ENCODE data around the gene PRDM16. TPM values are rescaled to one million over a fixed set of nuclear protein-coding genes. Genes with fewer than 3 reads are reported as not detected.

PRDM16 gene
- total RNA-seq, 1 donor from 2014 or later: 12.9 TPM

DNA sequence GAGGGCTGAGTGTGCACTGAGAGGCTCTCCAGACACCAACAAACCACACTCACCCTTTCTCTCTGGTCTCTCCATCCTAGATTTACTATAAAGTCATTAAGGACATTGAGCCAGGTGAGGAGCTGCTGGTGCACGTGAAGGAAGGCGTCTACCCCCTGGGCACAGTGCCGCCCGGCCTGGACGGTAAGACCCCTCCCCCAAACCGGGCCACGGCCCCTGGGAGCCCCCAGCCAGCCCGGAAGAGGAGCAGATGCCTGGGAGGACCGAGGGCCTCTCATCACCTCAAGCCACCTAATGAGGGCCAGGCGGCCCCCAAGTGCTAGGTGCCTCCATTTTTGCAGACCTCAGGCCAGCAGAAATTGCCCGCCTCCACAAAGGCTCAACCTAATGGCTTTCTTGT is 327.4 kb downstream of the PRDM16 start:
- intact Hi-C loops (cut with DNase I): no loop called here
- DNase-seq (ENCODE audit: low spot score): no peak

DNA sequence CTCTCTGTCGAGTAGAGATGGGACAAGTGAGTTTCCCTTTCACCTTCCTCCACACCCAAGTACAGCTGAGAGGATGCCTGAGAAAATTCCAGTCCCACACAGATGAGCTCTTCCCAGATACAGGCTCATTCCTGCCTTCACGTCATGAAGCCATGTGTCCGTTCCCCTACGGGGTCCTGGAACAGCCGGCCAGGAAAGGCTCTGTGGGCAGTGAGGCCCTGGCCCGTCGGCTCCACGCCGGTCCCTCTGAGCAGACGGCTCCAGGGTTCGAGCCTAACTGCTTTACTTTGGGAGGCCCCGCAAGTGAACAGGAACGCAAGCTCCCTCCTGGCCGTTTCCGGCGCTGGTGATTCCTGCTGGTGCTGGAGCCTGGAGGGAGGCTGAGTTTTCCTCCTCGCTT is 328.3 kb downstream of the PRDM16 start:
- DNase-seq (ENCODE audit: low spot score): no peak
- intact Hi-C loops (cut with DNase I): no loop called here

DNA sequence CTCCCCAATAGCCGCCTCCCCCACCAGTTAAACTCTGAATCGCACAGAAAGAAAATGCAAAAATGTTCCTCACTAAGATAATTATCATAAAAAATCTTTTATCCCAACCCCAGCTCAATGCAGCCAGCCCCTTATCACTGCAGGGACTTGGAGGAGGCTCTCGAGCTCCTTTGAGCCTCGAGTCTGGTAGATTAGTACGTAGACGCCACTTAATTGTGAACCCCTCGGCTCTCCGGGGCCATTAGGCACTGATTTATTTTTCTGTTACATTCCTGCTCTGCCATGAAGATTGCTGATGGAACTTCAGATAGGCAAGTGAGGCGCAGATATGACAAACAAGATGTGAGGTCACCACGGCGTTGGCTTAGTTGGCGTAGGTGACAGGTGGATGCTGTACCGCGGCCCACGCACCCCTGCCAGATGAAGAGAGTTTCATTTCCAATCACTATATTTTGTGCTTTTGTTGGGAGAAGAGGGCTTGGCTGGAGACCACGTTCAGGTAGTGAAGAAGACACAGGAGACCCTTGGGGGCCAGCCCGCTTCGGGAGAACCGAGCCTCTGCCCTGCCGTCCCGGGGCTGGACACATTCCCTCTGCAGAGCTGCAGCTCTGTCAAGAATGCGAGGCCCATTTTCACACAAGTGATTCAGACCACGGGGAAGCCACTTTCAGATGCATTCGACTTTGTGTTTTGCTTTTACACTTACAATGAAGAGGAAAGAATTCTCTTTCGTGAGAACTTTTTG is 329.6 kb downstream of the PRDM16 start:
- no peak for DNase-seq (ENCODE audit: low spot score)
- intact Hi-C loops (cut with DNase I): no loop called here

DNA sequence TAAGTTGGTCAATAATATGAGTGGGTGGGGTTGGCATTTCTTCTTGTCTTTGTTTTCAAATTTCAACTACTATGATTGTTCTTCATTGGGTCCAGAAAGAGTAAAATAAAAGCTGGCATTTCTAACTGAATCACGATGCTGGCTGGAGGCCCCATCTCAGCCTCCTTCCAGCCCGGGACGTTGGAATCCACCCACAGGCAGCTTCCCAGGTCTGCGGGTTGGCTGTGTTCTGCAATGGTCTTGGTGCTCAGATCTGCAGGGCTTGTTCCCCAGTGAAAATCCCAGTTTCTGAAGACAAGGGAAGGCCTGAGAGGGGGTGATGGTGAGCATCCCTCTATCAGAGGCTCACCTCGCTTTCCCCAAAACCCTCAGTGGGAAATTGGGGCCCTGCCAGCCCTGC is 330.7 kb downstream of the PRDM16 start:
- DNase-seq (ENCODE audit: low spot score): no peak
- intact Hi-C loops (cut with DNase I): no loop called here

DNA sequence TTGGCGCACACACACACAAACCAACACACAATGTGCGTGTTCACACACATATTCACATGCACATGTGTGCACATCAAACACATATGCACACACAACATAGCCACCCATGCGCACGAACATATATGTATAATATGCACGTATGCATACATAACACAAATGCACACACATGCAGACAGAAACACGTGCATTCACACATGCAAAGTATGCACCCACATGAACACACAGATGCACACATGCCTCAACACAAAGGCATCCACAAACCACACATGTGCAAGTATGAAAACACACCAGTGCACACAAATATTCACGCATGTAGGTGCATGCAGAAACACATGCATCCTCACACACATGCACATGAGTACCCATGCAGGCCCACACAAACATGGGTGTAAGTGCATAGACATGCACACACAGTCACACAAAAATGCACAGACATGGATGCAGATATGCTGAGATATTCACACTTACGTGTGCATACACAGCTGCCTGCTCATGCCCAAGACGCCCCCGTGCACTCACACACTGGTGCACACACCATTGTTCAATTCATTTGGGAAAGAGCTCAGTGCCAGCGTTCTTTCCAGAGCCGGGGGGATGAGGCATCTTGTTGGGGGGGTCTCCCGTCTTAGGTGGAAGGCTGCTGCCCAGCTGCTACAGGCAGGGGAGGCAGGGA is 332.7 kb downstream of the PRDM16 start:
- DNase-seq (ENCODE audit: low spot score): no peak
- intact Hi-C loops (cut with DNase I): no loop called here

DNA sequence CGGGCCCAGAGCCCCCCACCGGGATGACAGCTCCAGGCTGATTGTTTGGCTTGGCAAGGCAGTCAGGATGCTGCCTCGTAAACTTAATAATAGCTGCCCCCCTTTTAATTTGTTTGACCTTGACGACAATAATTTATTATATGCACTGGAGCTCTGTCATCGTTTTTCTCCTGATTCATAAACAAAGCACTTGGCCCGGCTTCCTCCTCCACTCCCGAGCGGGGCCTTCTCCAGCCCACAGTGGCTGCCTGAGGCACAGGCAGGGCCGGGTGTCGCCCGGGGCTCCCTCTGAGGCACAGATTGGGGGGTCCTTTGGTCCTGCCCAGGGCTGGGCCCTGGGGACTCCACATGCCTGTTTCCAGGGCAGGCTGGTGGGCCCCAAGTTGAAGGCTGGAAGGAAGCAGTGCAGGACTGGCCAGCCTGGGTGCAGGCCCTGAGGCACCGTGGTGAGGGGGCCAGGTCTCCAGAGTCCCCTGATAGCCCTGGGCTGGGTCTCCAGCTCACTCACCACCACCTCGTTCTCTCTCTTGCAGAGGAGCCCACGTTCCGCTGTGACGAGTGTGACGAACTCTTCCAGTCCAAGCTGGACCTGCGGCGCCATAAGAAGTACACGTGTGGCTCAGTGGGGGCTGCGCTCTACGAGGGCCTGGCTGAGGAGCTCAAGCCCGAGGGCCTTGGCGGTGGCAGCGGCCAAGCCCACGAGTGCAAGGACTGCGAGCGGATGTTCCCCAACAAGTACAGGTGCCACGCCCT is 333.4 kb downstream of the PRDM16 start:
- intact Hi-C loops (cut with DNase I): no loop called here
- DNase-seq (ENCODE audit: low spot score): no peak

DNA sequence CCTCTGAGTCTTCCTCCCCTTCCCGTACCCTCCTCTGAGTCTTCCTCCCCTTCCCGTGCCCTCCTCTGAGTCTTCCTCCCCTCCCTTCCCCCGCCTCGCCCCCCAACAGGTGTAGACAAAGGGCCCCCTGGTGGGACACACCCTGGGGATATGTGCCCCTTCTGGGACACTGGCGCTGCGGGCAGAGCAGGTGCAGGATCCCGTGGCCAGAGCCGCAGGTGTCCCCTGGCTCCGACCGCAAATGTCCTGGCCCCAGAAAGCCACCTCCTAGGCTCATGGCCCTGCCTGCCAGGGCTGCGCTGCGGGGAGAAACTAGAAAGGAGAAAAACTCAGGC is 334.0 kb downstream of the PRDM16 start:
- no peak for DNase-seq (ENCODE audit: low spot score)
- intact Hi-C loops (cut with DNase I): no loop called here

DNA sequence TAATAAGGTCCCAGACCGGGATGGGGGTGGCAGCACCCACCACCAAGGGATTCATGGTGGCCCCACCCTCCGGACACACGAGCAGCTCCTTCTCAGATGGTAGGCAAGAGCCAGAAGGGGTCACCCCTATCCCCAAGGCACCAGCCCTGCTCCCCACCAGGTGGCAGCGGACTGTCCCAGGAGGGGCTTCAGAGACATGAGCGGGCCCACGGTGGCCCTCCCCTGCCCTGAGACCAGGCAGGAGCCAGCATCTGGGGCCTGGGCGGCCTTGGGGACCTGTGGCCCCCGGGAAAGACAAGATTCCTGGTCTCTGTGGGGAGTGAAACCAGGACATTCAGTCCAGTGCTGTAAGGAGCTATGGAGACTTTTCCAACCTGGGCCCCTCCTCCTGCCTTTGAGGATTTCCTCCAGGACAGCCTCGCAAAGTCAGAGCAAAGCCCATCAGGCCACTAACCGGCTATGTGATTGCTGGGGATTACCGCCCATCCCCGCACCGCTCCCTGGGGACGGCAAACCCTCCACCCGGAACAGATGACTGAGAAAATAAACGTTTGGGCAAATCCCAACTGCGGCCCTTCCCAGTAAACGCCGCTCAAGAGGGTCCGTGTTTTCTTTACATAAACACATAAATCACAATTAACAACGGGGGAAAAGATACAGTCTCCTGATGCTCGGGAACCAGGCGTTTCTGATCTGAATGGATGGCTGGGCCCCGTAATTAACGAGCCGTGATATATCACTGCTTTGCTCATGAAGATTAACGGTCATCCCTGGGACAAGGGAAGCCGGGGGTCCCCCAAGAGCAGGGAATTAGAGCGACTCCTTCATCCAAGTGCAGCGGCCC is 334.6 kb downstream of the PRDM16 start:
- no peak for DNase-seq (ENCODE audit: low spot score)
- intact Hi-C loops (cut with DNase I): no loop called here

DNA sequence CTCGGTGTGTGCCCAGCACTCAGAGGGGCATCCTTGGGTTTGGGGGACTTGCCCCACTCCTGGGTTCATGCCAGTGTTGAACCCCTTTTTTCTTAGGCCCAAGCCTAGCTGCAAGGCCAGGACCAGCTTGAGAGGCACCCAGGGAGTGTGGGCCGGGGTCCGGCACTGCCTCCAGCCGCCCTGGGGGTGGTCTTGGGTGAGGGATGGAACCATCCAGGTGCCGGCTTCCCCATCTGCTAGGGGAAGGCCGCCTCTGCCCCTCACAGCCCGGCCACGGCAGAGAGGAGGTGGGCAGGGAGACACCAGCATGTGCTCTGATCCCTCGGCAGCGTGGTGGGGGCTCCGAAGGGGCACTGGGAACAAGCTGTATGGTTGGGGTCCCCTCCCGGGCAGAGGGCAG is 335.3 kb downstream of the PRDM16 start:
- no peak for DNase-seq (ENCODE audit: low spot score)
- intact Hi-C loops (cut with DNase I): no loop called here

DNA sequence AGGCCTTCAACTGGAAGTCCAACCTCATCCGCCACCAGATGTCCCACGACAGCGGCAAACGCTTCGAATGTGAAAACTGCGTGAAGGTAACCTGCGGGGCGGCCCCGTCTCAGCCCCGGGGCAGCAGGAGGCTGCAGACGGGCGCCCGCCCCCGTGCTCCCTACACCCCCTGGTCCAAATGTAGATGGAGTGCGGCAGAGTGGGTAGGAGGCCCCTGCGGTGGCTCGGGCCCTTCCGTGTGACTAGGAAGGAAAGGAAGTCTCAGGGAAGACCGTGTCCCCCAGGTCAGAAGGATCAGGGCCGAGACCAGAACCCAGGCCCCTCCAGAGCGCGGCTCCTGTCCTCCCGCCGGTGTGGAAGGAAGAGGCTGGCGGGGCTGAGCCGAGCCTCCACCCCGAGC is 335.8 kb downstream of the PRDM16 start:
- intact Hi-C loops (cut with DNase I): no loop called here

DNA sequence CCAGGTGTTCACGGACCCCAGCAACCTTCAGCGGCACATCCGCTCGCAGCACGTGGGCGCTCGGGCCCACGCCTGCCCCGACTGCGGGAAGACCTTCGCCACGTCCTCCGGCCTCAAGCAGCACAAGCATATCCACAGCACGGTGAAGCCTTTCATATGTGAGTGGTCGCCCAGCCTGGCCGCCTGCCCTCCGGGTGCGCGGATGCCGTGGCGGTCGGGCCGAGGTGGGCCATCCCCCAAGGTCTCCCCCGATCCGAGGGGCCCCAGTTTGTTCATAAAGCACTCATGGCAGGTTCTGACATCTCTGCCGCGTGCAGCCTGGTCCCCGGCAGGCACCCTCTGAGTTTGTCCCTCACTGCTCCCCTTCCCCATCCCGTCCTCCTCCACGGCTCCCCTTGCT is 336.5 kb downstream of the PRDM16 start:
- DNase-seq (ENCODE audit: low spot score): no peak
- intact Hi-C loops (cut with DNase I): no loop called here

More for the DNA sequence above, 335.8 kb downstream of the PRDM16 start:
- no peak for DNase-seq (ENCODE audit: low spot score)

DNA sequence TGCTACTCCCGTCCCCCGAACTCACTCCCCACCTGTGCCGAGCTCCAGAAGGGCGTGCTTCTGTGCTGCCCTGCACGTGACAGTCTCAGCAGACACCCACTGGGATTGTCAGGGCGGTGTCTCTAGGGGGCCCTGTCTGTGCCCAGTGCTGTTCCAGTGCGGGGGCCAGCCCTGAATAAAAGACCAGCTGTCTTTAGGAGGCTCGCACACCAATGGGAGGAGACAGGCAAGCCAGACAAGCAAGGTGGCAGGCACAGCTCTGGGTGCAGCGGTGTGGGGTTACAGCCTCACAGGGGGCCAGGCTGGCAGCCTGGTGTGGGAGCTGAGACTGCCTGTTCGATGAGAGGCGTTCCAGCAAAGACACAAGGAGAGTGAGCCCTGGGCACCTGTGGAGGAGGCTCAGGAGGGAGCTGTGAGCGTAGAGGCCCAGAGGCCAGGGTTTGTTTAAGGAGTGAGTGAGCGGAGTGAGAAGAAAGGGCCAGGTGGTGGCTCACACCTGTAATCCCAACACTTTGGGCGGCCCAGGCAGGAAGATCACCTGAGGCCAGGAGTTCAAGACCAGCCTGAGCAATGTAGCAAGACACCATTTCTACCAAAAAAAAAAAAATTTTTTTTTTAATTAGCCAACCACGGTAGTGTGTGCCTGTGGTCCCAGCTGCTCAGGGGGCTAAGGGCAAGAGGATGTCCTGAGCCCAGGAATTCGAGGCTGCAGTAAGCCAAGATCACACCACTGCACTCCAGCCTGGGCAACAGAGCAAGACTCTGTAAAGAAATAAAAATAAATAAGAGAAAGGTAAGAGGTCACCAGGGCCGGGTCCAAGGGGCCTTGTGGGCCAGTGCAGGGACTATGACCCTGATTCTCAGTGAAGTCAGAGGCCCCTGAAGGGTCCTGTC is 337.2 kb downstream of the PRDM16 start:
- intact Hi-C loops (cut with DNase I): no loop called here
- DNase-seq (ENCODE audit: low spot score): no peak

DNA sequence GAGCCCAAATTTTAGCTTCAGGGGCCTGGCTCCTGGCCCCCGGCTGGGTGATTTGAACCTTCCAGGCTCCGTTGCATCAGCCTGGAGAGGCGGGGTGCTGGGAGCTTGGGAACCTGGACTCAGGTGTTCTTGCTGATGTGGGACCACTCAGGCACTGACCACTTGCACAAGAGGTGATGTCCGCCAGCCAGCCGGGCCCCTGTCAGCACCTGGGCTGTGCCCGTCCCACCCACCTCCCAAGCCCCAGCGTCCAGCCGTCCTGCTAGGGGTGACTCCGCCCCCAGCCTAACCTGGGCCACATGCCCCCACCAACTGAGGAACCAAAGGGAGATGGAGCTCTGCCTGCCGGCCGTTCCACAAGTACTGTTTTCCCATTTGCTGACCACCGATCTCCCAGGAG is 338.0 kb downstream of the PRDM16 start:
- intact Hi-C loops (cut with DNase I): no loop called here
- DNase-seq (ENCODE audit: low spot score): no peak

DNA sequence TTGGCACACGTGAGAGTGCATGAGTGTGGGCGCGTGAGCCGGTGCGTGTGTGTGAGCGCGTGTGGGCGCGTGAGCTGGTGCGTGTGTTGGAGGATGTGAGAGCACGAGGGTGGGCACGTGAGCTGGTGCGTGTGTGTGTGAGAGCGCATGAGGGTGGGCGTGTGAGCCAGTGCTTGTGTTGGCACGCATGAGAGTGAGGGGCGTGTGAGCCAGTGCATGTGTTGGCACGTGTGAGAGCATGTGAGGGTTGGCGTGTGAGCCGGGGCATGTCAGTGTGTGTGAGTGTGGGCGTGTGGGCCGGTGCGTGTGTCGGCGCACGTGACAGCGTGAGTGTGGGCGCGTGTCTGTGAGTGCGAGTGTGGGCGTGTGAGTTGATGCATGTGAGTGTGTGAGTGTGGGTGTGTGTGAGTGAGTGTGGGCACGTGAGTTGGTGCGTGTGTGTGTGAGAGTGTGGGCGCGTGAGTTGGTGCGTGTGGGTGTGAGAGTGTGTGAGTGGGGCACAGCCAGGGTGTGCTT is 339.8 kb downstream of the PRDM16 start:
- no peak for DNase-seq (ENCODE audit: low spot score)
- intact Hi-C loops (cut with DNase I): no loop called here

DNA sequence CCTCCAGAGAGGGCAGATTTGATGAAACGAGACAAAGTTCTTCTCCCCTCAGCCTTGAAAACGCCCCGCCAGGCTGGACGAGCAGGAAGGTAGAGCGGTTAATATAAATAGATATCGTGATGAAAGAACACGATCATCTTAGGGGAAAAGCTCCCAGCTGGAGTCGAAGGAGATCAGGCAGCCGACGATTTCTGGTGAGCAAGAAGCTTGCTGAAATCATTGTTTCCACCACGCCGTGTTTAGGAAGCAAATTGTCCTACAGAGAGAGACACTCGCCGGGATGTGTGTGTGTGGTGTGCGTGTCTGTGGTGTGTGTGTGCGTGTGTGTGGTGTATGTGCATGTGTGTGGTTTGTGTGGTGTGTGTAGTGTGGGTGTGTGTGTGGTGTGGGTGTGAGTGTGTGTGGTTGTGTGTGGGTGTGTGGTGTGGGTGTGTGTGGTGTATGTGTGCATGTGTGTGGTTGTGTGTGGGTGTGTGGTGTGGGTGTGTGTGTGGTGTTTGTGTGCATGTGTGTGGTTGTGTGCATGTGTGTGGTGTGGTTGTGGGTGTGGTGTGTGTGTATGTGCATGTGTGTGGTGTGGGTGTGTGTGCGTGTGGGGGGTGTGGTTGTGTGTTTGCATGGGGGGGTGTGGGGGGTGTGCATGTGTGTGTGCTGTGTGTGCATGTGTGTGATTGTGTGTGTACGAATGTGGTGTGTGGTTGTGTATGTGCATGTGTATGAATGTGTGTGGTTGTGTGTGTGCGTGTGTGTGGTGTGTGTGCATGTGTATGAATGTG is 340.6 kb downstream of the PRDM16 start:
- DNase-seq (ENCODE audit: low spot score): no peak
- intact Hi-C loops (cut with DNase I): loop anchor here (1.0 kb wide), 1 partner anchor 343 kb away; no protein-coding TSS in a partner anchor

DNA sequence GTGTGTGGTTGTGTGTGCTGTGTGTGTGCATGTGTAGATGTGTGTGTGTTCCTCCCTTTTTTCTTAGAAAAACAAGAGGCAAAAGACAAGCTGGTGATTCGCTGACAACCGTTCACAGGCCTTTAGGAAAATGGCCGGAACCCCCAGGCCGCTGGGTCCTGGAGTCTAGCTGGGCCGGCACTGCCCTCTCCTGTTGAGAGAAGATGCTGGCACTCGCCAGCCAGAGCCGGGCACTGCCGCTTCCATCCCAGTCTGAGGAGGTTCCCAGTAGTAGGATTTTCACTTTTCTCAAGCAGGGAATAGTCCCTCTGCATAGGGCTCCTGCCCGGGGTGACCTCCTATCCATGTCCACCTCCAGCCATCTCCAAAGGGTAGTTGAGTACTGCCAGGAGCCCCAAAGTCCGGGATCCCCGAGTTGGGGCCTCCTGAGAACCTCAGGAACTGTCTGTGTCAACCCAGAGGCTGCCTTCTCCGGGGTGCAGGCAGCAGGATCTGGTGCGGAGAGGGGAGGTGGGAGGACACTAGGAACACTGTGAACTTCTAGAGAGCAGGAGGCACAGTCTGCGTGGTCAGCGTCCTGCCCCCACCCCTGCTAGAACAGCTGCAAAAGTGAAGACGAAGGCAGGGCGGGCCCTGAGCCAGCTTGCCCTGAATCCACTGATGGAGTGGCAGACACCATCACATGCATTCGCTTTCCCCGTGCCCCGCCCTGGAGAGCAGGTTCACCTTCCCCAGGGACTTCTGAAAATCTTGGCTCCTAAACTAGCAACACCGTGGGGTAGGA is 341.3 kb downstream of the PRDM16 start:
- intact Hi-C loops (cut with DNase I): loop anchor here (1.0 kb wide), 1 partner anchor 344 kb away; no protein-coding TSS in a partner anchor
- no peak for DNase-seq (ENCODE audit: low spot score)

DNA sequence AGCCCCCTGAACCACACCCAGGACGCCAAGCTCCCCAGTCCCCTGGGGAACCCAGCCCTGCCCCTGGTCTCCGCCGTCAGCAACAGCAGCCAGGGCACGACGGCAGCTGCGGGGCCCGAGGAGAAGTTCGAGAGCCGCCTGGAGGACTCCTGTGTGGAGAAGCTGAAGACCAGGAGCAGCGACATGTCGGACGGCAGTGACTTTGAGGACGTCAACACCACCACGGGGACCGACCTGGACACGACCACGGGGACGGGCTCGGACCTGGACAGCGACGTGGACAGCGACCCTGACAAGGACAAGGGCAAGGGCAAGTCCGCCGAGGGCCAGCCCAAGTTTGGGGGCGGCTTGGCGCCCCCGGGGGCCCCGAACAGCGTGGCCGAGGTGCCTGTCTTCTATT is 342.8 kb downstream of the PRDM16 start:
- no peak for DNase-seq (ENCODE audit: low spot score)
- intact Hi-C loops (cut with DNase I): no loop called here

Data from cardiac septum (tissue), 1 donor.